Retinal pigment epithelial cell (primary cell): ENCODE measurements around the gene MAT2A.
"Not testable (repeated sequence)": the region's sequence is repeated elsewhere in the genome, so short reads cannot be mapped to it uniquely, and the experiment has no call there.

Source experiments
- DNase-seq: peaks from one replicate; pipeline ENCODE4 v3.0.0-alpha.2; 2010; ENCODE audit warnings: low read depth
- H3K4me3 ChIP-seq: 2 replicates; pipeline ENCODE4 v1.5.1; 2011; ENCODE audit warnings: mild to moderate bottlenecking, low read length, control low read depth, moderate library complexity
- CTCF ChIP-seq: conservative IDR thresholded peaks from 2 replicates; pipeline ENCODE4 v1.5.1; 2011; ENCODE audit warnings: low read depth, low read length, control low read depth, inconsistent platforms

The MAT2A gene

GRCh38 chr2:85588645-85589044 is 49.7 kb downstream of the MAT2A start:
- no peak overlapping the region for H3K4me3 ChIP-seq
- TF ChIP-seq CTCF: no peak
- no peak for DNase-seq

- no peak for TF ChIP-seq CTCF
- no peak for DNase-seq
- H3K4me3 ChIP-seq: no peak overlapping the region
Observed at GRCh38 chr2:85589181-85589580, 50.2 kb downstream of the MAT2A start.

- no peak for TF ChIP-seq CTCF
- DNase-seq: peak; percentile 57
- H3K4me3 ChIP-seq: no peak overlapping the region
Observed at GRCh38 chr2:85589982-85590791, 51.2 kb downstream of the MAT2A start.

GRCh38 chr2:85590950-85591349 is 52.0 kb downstream of the MAT2A start:
- no peak overlapping the region for H3K4me3 ChIP-seq
- TF ChIP-seq CTCF: no peak
- no peak for DNase-seq

- no peak for TF ChIP-seq CTCF
- DNase-seq: no peak
Observed at GRCh38 chr2:85591563-85591962, 52.6 kb downstream of the MAT2A start.

GRCh38 chr2:85592299-85592698 is 53.3 kb downstream of the MAT2A start:
- H3K4me3 ChIP-seq, DNase-seq: not testable (repeated sequence)

More at GRCh38 chr2:85591563-85591962, 52.6 kb downstream of the MAT2A start:
- no peak overlapping the region for H3K4me3 ChIP-seq

GRCh38 chr2:85593023-85593422 is 54.1 kb downstream of the MAT2A start:
- no peak for DNase-seq
- H3K4me3 ChIP-seq: no peak overlapping the region
- no peak for TF ChIP-seq CTCF
